GM10266 (cell line): ENCODE data around the gene DRG1.
A peak's percentile ranks its signal among the peaks of the same experiment; 100 is the strongest.
"Not testable (repeated sequence)": the region's sequence is repeated elsewhere in the genome, so short reads cannot be mapped to it uniquely, and the experiment has no call there.

Experiments used
- DNase-seq: peaks from one replicate; pipeline ENCODE4 v3.0.0; 2012; ENCODE audit errors: extremely low spot score
- TF ChIP-seq, protein P1 (sequence below): IDR thresholded peaks from 2 replicates; pipeline ENCODE4 v1.5.1; 2012; ENCODE audit warnings: mild to moderate bottlenecking, low read depth; ENCODE audit not compliant: control insufficient read depth, insufficient read depth; ENCODE audit errors: missing control alignments

DRG1 gene

GRCh38 chr22:31367426-31367825, 32.0 kb upstream of the DRG1 start:
- TF ChIP-seq, protein P1, sequence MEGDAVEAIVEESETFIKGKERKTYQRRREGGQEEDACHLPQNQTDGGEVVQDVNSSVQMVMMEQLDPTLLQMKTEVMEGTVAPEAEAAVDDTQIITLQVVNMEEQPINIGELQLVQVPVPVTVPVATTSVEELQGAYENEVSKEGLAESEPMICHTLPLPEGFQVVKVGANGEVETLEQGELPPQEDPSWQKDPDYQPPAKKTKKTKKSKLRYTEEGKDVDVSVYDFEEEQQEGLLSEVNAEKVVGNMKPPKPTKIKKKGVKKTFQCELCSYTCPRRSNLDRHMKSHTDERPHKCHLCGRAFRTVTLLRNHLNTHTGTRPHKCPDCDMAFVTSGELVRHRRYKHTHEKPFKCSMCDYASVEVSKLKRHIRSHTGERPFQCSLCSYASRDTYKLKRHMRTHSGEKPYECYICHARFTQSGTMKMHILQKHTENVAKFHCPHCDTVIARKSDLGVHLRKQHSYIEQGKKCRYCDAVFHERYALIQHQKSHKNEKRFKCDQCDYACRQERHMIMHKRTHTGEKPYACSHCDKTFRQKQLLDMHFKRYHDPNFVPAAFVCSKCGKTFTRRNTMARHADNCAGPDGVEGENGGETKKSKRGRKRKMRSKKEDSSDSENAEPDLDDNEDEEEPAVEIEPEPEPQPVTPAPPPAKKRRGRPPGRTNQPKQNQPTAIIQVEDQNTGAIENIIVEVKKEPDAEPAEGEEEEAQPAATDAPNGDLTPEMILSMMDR = no peak
- peak; percentile 1 for DNase-seq

GRCh38 chr22:31377612-31378011, 21.8 kb upstream of the DRG1 start:
- DNase-seq = peak; percentile 2
- TF ChIP-seq, protein P1 = no peak

- no peak for DNase-seq
- TF ChIP-seq, protein P1 = no peak
These were observed 21.3 kb upstream of the DRG1 start for GRCh38 chr22:31378123-31378522.

- not testable (repeated sequence) for DNase-seq
These were observed 20.8 kb upstream of the DRG1 start for GRCh38 chr22:31378651-31379050.

- TF ChIP-seq, protein P1 = no peak
- no peak for DNase-seq
These were observed 5.5 kb upstream of the DRG1 start for GRCh38 chr22:31393893-31394292.

GRCh38 chr22:31394326-31394725, 5.1 kb upstream of the DRG1 start:
- DNase-seq = no peak
- TF ChIP-seq, protein P1 = no peak

DNA sequence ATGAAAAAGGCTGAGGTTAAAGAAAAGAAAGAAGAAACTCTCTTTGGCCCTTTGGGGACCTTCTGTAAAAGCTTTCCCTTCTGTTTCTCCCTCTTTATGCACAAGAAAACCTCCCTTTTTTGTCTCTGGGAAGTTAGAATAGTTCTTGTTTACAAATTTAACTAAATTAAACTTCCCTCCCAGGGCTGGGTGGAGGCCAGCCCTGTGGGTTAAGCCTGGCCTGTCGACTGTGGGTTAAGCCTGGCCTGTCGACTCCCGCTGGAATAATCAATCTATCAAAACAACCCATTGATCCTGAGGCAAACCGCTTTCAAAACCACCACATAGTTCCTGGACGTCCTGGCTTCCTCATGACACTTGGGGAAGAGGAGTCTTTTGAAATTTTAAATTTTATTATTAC, 1.2 kb upstream of the DRG1 start:
- TF ChIP-seq, protein P1 = no peak
- no peak for DNase-seq

- no peak for DNase-seq
- TF ChIP-seq, protein P1 = no peak
These were observed 606 bp downstream of the DRG1 start for GRCh38 chr22:31400023-31400397.

DNA sequence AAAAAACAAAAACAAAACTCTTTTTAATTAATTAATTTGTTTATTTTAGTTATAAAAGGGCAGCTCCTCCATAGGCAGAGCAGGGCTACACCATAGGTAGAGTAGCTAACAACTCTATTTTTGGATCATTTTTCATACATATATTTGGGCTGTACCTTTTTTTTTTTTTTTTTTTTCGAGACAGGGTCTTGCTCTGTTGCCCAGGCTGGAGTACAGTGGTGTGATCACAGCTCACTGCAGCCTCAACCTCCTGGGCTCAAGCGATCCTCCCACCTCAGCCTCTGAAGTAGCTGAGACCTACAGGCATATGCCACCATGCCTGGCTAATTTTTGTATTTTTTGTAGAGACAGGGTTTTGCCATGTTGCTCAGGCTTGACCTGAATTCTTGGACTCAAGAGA, 2.9 kb downstream of the DRG1 start:
- DNase-seq = not testable (repeated sequence)
